Measurements from ENCODE around the gene TRIM51. TPM values are rescaled to one million over a fixed set of nuclear protein-coding genes. Genes with fewer than 3 reads are reported as not detected.

Gene TRIM51
- total and polyA plus RNA-seq, 2 of the 8 experiments (the other 6 are each of a cell fraction or from before 2014, with no cell fraction given) = not detected

DNA sequence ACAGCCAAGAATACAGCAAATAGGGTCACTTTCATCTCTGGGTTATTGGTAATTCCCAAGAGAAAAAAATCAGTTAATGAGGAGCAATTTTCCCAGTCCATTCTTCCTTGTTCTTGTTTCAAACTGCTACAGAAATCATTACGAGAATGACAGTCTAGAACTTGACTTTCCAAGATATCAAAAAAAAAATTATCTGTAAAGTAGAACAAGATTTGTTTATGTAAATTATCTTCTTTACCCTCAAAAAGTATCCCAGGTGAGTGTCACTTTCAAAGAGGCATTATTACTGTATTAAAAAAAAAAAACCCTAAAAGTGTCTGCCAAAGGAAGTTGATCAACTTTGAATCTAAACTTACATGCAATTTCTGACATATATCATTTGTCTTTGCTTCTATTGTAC is 31.4 kb downstream of the TRIM51 start, which contains the start of gene OR5W2:
TSS of gene OR5W2 (minus strand) at position 101 of the 400 bp plus-strand sequence. CDS start at position 101, 0 bp downstream.
- Histone ChIP-seq H4K20me1 (replicated peaks in 1 of 2; ENCODE audit: control insufficient read depth in 1 of 2, insufficient read depth in 2 of 2, low read length in 2 of 2) (no peaks in the 10 kb centered on the region), H2BK20ac (ENCODE audit: low read length) (no peak within 1 kb of the TSS), H2BK12ac (ENCODE audit: low read depth, low read length) (no peak within 1 kb of the TSS), H2AK5ac (ENCODE audit: low read depth, low read length) (no peak within 1 kb of the TSS), H3K23me2 (ENCODE audit: low read depth, low read length) (no peaks in the 10 kb centered on the region), H2BK15ac (ENCODE audit: low read length) (no peak within 1 kb of the TSS), H4K8ac (ENCODE audit: extremely low read depth, insufficient read depth, low read length) (no peak within 1 kb of the TSS), H4K5ac (ENCODE audit: insufficient read length, low read depth, low read length) (no peak within 1 kb of the TSS), H3K14ac (ENCODE audit: insufficient read length) (no peak within 1 kb of the TSS), H3K56ac (replicated peaks; ENCODE audit: insufficient read length, low read depth, low read length) (no peak within 1 kb of the TSS), H3K9ac (replicated peaks in 1 of 4; ENCODE audit: extremely low read depth in 1 of 4, low read depth in 3 of 4, low read length in 3 of 4) (no peak within 1 kb of the TSS), H3K23ac (ENCODE audit: insufficient read length) (no peak within 1 kb of the TSS), H3K4me2 (ENCODE audit: insufficient read depth in 1 of 2, low read depth in 2 of 2, low read length in 2 of 2) (no peak within 1 kb of the TSS), H3K27me3 (replicated peaks in 1 of 4; ENCODE audit: control insufficient read depth in 3 of 4, extremely low read depth in 1 of 4, insufficient read depth in 3 of 4, low read length in 3 of 4) (no peaks in the 10 kb centered on the region), H3K4ac (replicated peaks; ENCODE audit: insufficient read length, low read depth, low read length) (no peak within 1 kb of the TSS), H3K4me1 (replicated peaks in 1 of 4; ENCODE audit: control insufficient read depth in 3 of 4, insufficient read depth in 4 of 4, low read length in 3 of 4) (no peaks in the 10 kb centered on the region), H3K4me3 (ENCODE audit: extremely low read depth in 1 of 4, insufficient read depth in 2 of 4, low read depth in 3 of 4, low read length in 4 of 4) (no peak within 1 kb of the TSS), H3K36me3 (ENCODE audit: control insufficient read depth in 2 of 4, insufficient read depth in 4 of 4, low read length in 3 of 4) (no peaks in the 10 kb centered on the region), H2AFZ (ENCODE audit: low read length) (no peak within 1 kb of the TSS), H3K79me2 (ENCODE audit: control insufficient read depth in 1 of 2, insufficient read depth in 2 of 2, low read length in 2 of 2) (no peaks in the 10 kb centered on the region), H3K9me3 (ENCODE audit: insufficient read depth in 2 of 2, low read depth in 1 of 2, low read length in 1 of 2) (peaks cover 2 to 5% of the 10 kb centered on the region in 2 experiments; a peak in 2 of 4 replicates), H2BK120ac (replicated peaks; ENCODE audit: low read depth, low read length) (no peak within 1 kb of the TSS), H4K91ac (replicated peaks; ENCODE audit: insufficient read length, low read length) (no peak within 1 kb of the TSS), H3K18ac (ENCODE audit: extremely low read depth, low read length) (no peak within 1 kb of the TSS), H3K79me1 (ENCODE audit: low read depth, low read length) (no peaks in the 10 kb centered on the region), H2BK5ac (ENCODE audit: low read depth, low read length) (no peak within 1 kb of the TSS), H3K27ac (ENCODE audit: low read depth, low read length) (no peak within 1 kb of the TSS)
- 100% methylated on average over 1 of the region's 1 CpG; no CpG with 5 or more reads in 1 of the 2 experiments for WGBS, 2 experiments (ENCODE audit: extremely low coverage in 1 of 2, insufficient coverage in 1 of 2, insufficient read length in 1 of 2, insufficient replicate concordance in 2 of 2, low coverage in 1 of 2, low lambda C conversion rate in 2 of 2, missing lambda C conversion rate in 1 of 2)
- DNase-seq (ENCODE audit: low read depth in 1 of 2, low spot score in 2 of 2) (no peak), FAIRE-seq (no peak)
- ChIA-PET CTCF (ENCODE audit: partially characterized antibody) (no interaction called here), POLR2A (ENCODE audit: partially characterized antibody) (no interaction called here)
- TF ChIP-seq KDM4A (IDR thresholded peaks at IDR 0.05; ENCODE audit: low read depth, low read length, severe bottlenecking) (no peak), CEBPB (IDR thresholded peaks at IDR 0.05; ENCODE audit: low read depth, low read length) (no peak), BCL11A (IDR thresholded peaks at IDR 0.05; ENCODE audit: low read depth in 2 of 2, low read length in 2 of 2) (no peak), CBX5 (IDR thresholded peaks at IDR 0.05; ENCODE audit: low read depth, low read length) (no peak)
